HepG2 (cell line): ENCODE measurements around the gene TTLL10. TPM values are rescaled to one million over a fixed set of nuclear protein-coding genes. Genes with fewer than 3 reads are reported as not detected.

Experiments used
- ATAC-seq: fragments of 200-7000 bp; cut with Tn5 transposase; 3 replicates; pipeline ENCODE4 v1.9.1; 2020; ENCODE audit warnings: mild to moderate bottlenecking, moderate library complexity
- BruUV-seq: library from RNA; stranded (reverse); fragments of 400-500 nt; replicated peaks from 2 replicates; lab custom pipeline; 2021; lab: Mats Ljungman, UMichigan
- CTCF ChIA-PET: fragments of 300-600 bp; formaldehyde crosslinking; extraction: SDS; loops from one replicate; lab custom pipeline; 2021; ENCODE audit warnings: low total read pairs, inconsistent platforms, low intra/inter-chr PET ratio; lab: Yijun Ruan, JAX
- POLR2A ChIA-PET: fragments of 350-600 bp; sonication (Branson Sonifier 250); formaldehyde crosslinking; loops from one replicate; lab custom pipeline; 2020; ENCODE audit warnings: antibody characterized with exemption, inconsistent platforms; lab: Yijun Ruan, JAX
- DNase-seq: peaks from one replicate; pipeline ENCODE4 v3.0.0-alpha.2; 2015; ENCODE audit warnings: low spot score
- FAIRE-seq: peaks from 3 replicates; lab custom pipeline; 2011; peaks lifted over from hg19 to GRCh38; lab: Jason Lieb, UNC
- H2AFZ ChIP-seq: one replicate; pipeline ENCODE4 v1.6.1; 2011; ENCODE audit warnings: low read length, inconsistent platforms
- H3K27ac ChIP-seq: fragments of 300-600 bp; 3 replicates; pipeline ENCODE4 v1.8.0; 2011; ENCODE audit warnings: mixed run types, mild to moderate bottlenecking, mixed read lengths, low read length, inconsistent platforms; ENCODE audit not compliant: insufficient read depth; ENCODE audit errors: extremely low read length
- H3K27me3 ChIP-seq, 2 experiments: fragments of 200-600 bp in 1 of 2; 2 replicates in 1 of 2; 3 replicates in 1 of 2; pipeline versions ENCODE4 v1.6.0 to v1.8.0; 2011; ENCODE audit warnings: low read length in 2 of 2, mild to moderate bottlenecking in 2 of 2, moderate library complexity in 2 of 2, inconsistent platforms in 1 of 2; ENCODE audit not compliant: insufficient read depth in 2 of 2, control insufficient read depth in 1 of 2
- H3K36me3 ChIP-seq, 2 experiments: fragments of 200-600 bp in 1 of 2; replicated peaks in 1 of 2; 2 replicates in 1 of 2; 3 replicates in 1 of 2; pipeline versions ENCODE4 v1.5.1 to v1.8.0; 2011; ENCODE audit warnings: low read length in 2 of 2, inconsistent platforms in 1 of 2; ENCODE audit not compliant: insufficient read depth in 2 of 2, control insufficient read depth in 1 of 2
- H3K4me1 ChIP-seq: 2 replicates; pipeline ENCODE4 v1.5.1; 2012; ENCODE audit warnings: low read length, inconsistent platforms; ENCODE audit not compliant: insufficient read depth
- H3K4me2 ChIP-seq: 2 replicates; pipeline ENCODE4 v1.6.0; 2011; ENCODE audit warnings: low read depth, low read length, inconsistent platforms
- H3K4me3 ChIP-seq, 3 experiments: fragments of 200-600 bp in 1 of 3; sonication (generic), shearing (Covaris generic) in 1 of 3; replicated peaks in 1 of 3; 2 replicates each; pipeline ENCODE4 v1.5.1; 2011 to 2016; ENCODE audit warnings: low read length in 3 of 3, inconsistent platforms in 2 of 3, low read depth in 2 of 3, mild to moderate bottlenecking in 2 of 3, control low read depth in 1 of 3, mixed read lengths in 1 of 3; ENCODE audit not compliant: insufficient read depth in 1 of 3
- H3K79me2 ChIP-seq: one replicate; pipeline ENCODE4 v1.6.1; 2011; ENCODE audit warnings: low read length, inconsistent platforms; ENCODE audit not compliant: insufficient read depth
- H3K9ac ChIP-seq: 2 replicates; pipeline ENCODE4 v1.6.0; 2011; ENCODE audit warnings: mild to moderate bottlenecking, low read depth, low read length, inconsistent platforms; ENCODE audit not compliant: insufficient read depth
- H3K9me3 ChIP-seq: 2 replicates; pipeline ENCODE4 v1.5.1; 2012; ENCODE audit warnings: mild to moderate bottlenecking, low read length
- H4K20me1 ChIP-seq: 2 replicates; pipeline ENCODE4 v1.6.0; 2011; ENCODE audit warnings: inconsistent platforms, mild to moderate bottlenecking, low read length, moderate library complexity; ENCODE audit not compliant: insufficient read depth
- BATF2 ChIP-seq: sonication (generic); formaldehyde crosslinking; IDR thresholded peaks from 2 replicates; pipeline ENCODE4 v1.8.0; 2022; ENCODE audit warnings: mild to moderate bottlenecking, missing genetic modification reagents, moderate library complexity
- HOXA5 ChIP-seq: sonication (generic); formaldehyde crosslinking; IDR thresholded peaks from 2 replicates; pipeline ENCODE4 v1.4.0; 2020; ENCODE audit warnings: missing genetic modification reagents
- MED1 ChIP-seq: sonication (generic); formaldehyde crosslinking; IDR thresholded peaks from 2 replicates; pipeline ENCODE4 v1.4.0; 2020; ENCODE audit warnings: missing genetic modification reagents
- RAD51 ChIP-seq: fragments of 450-650 bp; IDR thresholded peaks from 2 replicates; pipeline ENCODE4 v1.6.1; 2016; ENCODE audit warnings: borderline replicate concordance
- REL ChIP-seq: sonication (generic); formaldehyde crosslinking; conservative IDR thresholded peaks from 2 replicates; pipeline ENCODE4 v1.8.0; 2022; ENCODE audit warnings: mild to moderate bottlenecking, missing genetic modification reagents, moderate library complexity
- SKIL ChIP-seq: sonication (generic); formaldehyde crosslinking; IDR thresholded peaks from 2 replicates; pipeline ENCODE4 v1.8.0; 2022; ENCODE audit warnings: missing genetic modification reagents, mild to moderate bottlenecking, moderate library complexity, borderline replicate concordance
- SOX13 ChIP-seq, 3 experiments: fragments of 450-650 bp in 1 of 3; sonication (generic) in 1 of 3; formaldehyde crosslinking in 1 of 3; IDR thresholded peaks in 2 of 3; conservative IDR thresholded peaks in 1 of 3; 2 replicates each; pipeline versions ENCODE4 v1.5.0 to v1.6.1; 2016 to 2020; ENCODE audit warnings: antibody characterized with exemption in 1 of 3, mild to moderate bottlenecking in 1 of 3, missing compliant biosample characterization in 1 of 3, missing genetic modification reagents in 1 of 3, moderate library complexity in 1 of 3
- ZNF281 ChIP-seq: sonication (generic); formaldehyde crosslinking; IDR thresholded peaks from 2 replicates; pipeline ENCODE4 v1.4.0; 2020; ENCODE audit warnings: missing genetic modification reagents, borderline replicate concordance
- WGBS: methylation state at CpG from one replicate; pipeline ENCODE4 v1.1.6; 2017; ENCODE audit warnings: low lambda C conversion rate; 5-methylcytosine and 5-hydroxymethylcytosine counted together
- in situ Hi-C: cut with HindIII; loops from 2 replicates; pipeline ENCODE4 v1.10.0; 2017; ENCODE audit warnings: low pct_unique_long_range_greater_than_20kb; ENCODE audit not compliant: extremely low pct_ligation_motif_present
- intact Hi-C: fragments of 100-400 bp; cut with micrococcal nuclease; formaldehyde crosslinking; loops from one replicate; pipeline ENCODE4 v1.10.0; 2022; ENCODE audit not compliant: unreplicated experiment
- polyA plus RNA-seq, 8 experiments: library from polyadenylated mRNA; depleted of rRNA in 3 of 8; stranded (reverse) in 7 of 8; unstranded in 1 of 8; fragments of >200 nt; fragmentation: Illumina TruSeq in 4 of 8; extraction: Trizol in 4 of 8; gene quantifications; 2 replicates each; pipeline versions ENCODE4 v1.2.1 to v1.2.3, GENCODE V29; 2011 to 2016; ENCODE audit warnings: low read depth in 4 of 8, missing spikeins in 1 of 8, mixed read lengths in 1 of 8; ENCODE audit not compliant: insufficient read depth in 1 of 8
- total RNA-seq, 5 experiments: library from RNA; depleted of rRNA; stranded (reverse); fragments of >200 nt; fragmentation: Illumina TruSeq; extraction: Trizol; gene quantifications; 2 replicates each; pipeline ENCODE4 v1.2.3, GENCODE V29; 2016; ENCODE audit warnings: low read depth in 1 of 5
- TF ChIP-seq, protein P1 (sequence below): sonication (generic); formaldehyde crosslinking; IDR thresholded peaks from 2 replicates; pipeline ENCODE4; 2020; ENCODE audit warnings: missing genetic modification reagents, mild to moderate bottlenecking, borderline replicate concordance

TTLL10 gene
- total and polyA plus RNA-seq, 2 of the 13 experiments (the other 11 are each of a cell fraction or from before 2014, with no cell fraction given): not detected

- peak; percentile 10; the same call in 2 of the 3 replicates for ATAC-seq
- Histone ChIP-seq H3K4me1 (0 out of 2 replicates have a peak, but pooled peaks cover under 1% of the 10 kb centered on the region), H3K36me3 (no peaks in the 10 kb centered on the region), H3K9me3 (no peaks in the 10 kb centered on the region), H4K20me1 (no peaks in the 10 kb centered on the region), H3K27ac (no peak overlapping the region), H3K9ac (no peak overlapping the region), H2AFZ (no peak overlapping the region), H3K4me3 (no peak overlapping the region), H3K4me2 (no peak overlapping the region), H3K27me3 (peaks cover 18 to 71% of the 10 kb centered on the region in 2 experiments; a peak in 4 of 5 replicates), H3K79me2 (no peaks in the 10 kb centered on the region)
- ChIA-PET POLR2A (no interaction called here), CTCF (no interaction called here)
- no CpG with 5 or more reads among the region's 31 CpGs for WGBS
- in situ Hi-C loops (no loop called here), intact Hi-C loops (no loop called here)
- no TSS peak for BruUV-seq
- no peak for FAIRE-seq
- no peak for DNase-seq
- 0 out of 2 replicates have a peak, but pooled peaks have one; percentile 14 for TF ChIP-seq SKIL (CRISPR knock-in tag)
- no peak for TF ChIP-seq BATF2 (CRISPR knock-in tag)
- TF ChIP-seq MED1: no peak
- TF ChIP-seq ZNF281 (CRISPR knock-in tag): no peak
- no peak for TF ChIP-seq HOXA5
- TF ChIP-seq RAD51: no peak
- TF ChIP-seq REL (CRISPR knock-in tag): 0 out of 2 replicates have a peak, but pooled peaks have one; percentile 60
- TF ChIP-seq, protein P1, sequence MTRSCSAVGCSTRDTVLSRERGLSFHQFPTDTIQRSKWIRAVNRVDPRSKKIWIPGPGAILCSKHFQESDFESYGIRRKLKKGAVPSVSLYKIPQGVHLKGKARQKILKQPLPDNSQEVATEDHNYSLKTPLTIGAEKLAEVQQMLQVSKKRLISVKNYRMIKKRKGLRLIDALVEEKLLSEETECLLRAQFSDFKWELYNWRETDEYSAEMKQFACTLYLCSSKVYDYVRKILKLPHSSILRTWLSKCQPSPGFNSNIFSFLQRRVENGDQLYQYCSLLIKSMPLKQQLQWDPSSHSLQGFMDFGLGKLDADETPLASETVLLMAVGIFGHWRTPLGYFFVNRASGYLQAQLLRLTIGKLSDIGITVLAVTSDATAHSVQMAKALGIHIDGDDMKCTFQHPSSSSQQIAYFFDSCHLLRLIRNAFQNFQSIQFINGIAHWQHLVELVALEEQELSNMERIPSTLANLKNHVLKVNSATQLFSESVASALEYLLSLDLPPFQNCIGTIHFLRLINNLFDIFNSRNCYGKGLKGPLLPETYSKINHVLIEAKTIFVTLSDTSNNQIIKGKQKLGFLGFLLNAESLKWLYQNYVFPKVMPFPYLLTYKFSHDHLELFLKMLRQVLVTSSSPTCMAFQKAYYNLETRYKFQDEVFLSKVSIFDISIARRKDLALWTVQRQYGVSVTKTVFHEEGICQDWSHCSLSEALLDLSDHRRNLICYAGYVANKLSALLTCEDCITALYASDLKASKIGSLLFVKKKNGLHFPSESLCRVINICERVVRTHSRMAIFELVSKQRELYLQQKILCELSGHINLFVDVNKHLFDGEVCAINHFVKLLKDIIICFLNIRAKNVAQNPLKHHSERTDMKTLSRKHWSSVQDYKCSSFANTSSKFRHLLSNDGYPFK (CRISPR knock-in tag): no peak
- no peak for TF ChIP-seq SOX13 (IDR thresholded peaks at IDR 0.05)
- no peak for TF ChIP-seq SOX13 (CRISPR knock-in tag; conservative IDR thresholded peaks at IDR 0.05 in 1 of 2, IDR thresholded peaks at IDR 0.05 in 1 of 2)
These were observed 32.2 kb downstream of the TTLL10 start for GRCh38 chr1:1205769-1206375.
